ENCODE results near the gene GAB3. TPM values are rescaled to one million over a fixed set of nuclear protein-coding genes. Genes with fewer than 3 reads are reported as not detected.
A peak's percentile ranks its signal among the peaks of the same experiment; 100 is the strongest.

GAB3 gene
- total RNA-seq, 2 donors from 2014 or later, result 17.7 to 18.4 TPM

DNA sequence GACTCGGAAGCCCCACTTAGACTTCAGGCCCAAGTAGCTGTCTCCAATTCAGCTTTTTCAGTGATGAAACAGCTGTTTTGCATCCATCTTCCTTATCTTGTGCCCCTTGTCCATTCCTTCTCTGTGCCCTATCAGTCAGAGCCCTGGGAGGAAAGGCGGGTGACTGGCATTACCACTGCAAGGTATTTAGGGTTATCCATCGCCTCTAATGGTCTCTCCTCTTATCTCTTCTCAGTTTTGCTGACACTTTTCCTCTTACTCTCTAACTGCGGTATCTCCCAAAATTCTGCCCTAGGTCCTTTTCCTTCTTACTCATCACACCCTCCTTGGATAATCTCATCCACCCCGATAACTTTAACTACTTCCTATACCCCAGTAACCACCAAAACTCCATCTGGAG is 13.7 kb downstream of the GAB3 start:
- no peaks in the 10 kb centered on the region for H3K36me3 Mint-ChIP-seq (ENCODE audit: low read depth)
- peak overlapping the region; percentile 95 for H3K27ac Mint-ChIP-seq
- peaks cover 40% of the 10 kb centered on the region for H3K4me1 Mint-ChIP-seq
- H3K9me3 ChIP-seq (ENCODE audit: control insufficient read depth, low read length, poor library complexity, severe bottlenecking), result no peaks in the 10 kb centered on the region
- DNase-seq, result no peak
- no peak for ATAC-seq
- H3K4me3 Mint-ChIP-seq, result peak overlapping the region; percentile 75
- H3K27me3 Mint-ChIP-seq, result no peaks in the 10 kb centered on the region

DNA sequence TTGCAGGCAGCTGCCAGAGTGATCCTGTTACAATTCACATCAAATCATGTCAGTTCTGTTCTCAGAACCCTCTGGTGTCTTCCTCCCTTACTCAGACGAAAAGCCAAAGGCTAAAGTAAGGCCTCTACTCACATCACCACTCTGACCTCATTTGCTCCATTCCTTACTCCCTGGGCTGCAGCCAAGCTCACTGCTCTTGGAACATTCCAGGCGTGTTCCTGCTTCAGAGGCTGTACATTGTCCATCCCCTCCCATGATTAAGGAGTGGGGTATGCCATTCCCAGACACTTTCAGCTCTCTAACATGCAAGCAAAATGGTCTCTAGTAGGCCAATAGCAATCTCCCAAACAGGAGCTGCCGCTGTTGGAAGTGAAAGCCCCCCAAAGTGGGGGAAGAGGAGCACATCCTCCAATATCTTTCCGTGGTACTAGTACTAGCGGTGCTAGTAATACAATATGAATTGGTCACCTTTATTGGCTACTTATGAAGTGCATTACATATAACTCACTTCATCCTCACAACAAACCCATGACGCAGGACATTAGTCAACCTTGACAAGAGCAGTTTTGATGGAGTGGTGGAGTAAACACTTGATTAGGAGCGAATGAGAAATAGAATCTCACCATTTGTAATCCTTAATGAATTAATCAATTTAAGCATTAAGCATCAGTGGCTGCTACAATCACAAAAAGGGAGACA is 15.0 kb downstream of the GAB3 start:
- ATAC-seq (no peak), DNase-seq (no peak)
- no peaks in the 10 kb centered on the region for H3K9me3 ChIP-seq (ENCODE audit: control insufficient read depth, low read length, poor library complexity, severe bottlenecking)
- Mint-ChIP-seq H3K4me3 (peak overlapping the region; percentile 62), H3K36me3 (ENCODE audit: low read depth) (no peaks in the 10 kb centered on the region), H3K27ac (peak overlapping the region; percentile 95), H3K27me3 (no peaks in the 10 kb centered on the region), H3K4me1 (peaks cover 44% of the 10 kb centered on the region)

DNA sequence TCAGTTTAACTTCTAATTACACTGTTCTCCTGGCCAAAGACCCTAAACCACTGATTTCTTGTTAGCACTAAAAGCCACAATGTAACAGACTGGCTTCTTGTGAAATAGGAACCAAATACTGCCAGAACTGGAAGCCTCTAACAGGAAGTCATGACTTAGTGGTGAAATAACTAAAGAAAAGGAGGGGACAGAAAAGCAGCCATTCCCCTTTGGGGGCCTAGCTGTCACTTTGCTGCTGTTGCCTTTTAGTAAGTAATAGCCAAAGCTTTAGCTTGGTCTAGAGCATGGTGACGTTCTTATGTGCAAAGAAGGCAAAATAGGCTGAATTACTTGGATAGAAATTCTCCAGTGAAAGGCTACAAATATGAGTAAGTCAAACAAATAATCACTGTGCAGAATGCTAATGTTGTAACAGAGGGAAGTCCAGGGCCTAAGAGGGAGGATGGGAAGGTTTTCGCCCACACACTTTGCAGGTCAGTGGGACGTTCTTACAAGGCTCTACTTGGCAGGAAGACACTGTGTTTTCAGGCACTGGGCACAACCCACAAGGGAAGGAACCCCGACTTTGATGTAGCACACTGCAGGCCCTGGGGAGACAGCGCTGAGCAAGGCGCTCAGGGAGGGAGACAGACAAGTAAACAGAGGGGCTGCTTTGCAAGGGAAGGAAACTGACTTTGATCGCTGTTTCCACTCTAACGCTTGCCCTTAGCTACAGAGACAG is 16.7 kb downstream of the GAB3 start:
- Mint-ChIP-seq H3K4me3 (peak overlapping the region; percentile 55), H3K27me3 (no peaks in the 10 kb centered on the region), H3K36me3 (ENCODE audit: low read depth) (no peaks in the 10 kb centered on the region), H3K4me1 (peaks cover 54% of the 10 kb centered on the region), H3K27ac (peak overlapping the region; percentile 95)
- H3K9me3 ChIP-seq (ENCODE audit: control insufficient read depth, low read length, poor library complexity, severe bottlenecking), result no peaks in the 10 kb centered on the region
- DNase-seq (peak in 1 of 3 donors; percentile 22), ATAC-seq (peak; percentile 66)

DNA sequence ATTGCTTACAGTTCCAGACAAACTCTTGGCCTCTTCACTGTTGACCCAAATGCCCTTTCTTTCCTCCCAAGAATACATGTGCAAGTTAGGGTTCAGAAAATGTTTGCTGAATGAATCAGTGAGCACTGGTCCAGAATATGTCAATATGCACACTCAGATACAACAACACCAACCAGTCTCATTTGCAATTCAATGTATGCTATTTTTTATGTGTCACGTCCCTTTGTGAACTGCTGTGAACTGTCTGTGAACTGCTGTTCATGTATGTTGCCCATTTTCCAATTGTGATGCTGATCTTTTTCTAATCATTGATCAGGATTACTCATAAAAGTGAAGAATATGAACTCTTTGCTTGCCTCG is 17.8 kb downstream of the GAB3 start:
- Mint-ChIP-seq H3K4me3 (peak overlapping the region; percentile 67), H3K4me1 (peaks cover 53% of the 10 kb centered on the region), H3K36me3 (ENCODE audit: low read depth) (no peaks in the 10 kb centered on the region), H3K27ac (peak overlapping the region; percentile 95), H3K27me3 (no peaks in the 10 kb centered on the region)
- DNase-seq (no peak), ATAC-seq (no peak)
- no peaks in the 10 kb centered on the region for H3K9me3 ChIP-seq (ENCODE audit: control insufficient read depth, low read length, poor library complexity, severe bottlenecking)

DNA sequence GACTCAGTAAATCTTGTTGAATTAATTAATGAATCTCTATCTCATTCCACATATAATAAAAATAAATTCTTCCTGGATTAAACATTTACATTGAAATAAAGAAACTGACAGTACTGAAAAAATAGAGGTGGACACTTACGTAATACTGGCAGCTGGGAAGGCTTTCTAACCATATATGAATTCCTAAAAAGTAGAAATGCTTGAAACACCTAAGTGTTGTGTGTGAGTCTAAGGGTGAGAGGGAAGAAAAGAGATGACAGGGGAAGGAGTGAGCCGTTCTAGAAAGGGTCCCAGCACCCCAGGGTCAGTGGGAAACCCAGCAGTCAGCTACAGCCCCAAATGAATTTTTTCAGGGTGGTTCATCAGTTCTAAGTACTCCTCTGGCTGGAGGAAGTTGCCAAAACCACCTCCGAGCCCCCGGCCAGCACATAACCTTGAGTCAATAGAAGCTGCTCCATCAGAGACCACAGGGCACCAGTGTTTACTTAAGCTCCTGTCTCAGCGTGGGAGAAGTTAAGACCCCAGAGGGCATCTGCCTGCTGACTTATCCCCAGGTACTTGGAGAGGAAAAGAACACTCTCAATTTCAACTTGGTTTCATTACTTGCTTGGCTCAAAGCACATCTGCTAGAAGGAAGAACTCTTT is 18.3 kb downstream of the GAB3 start:
- DNase-seq (no peak), ATAC-seq (no peak)
- H3K36me3 Mint-ChIP-seq (ENCODE audit: low read depth), result no peaks in the 10 kb centered on the region
- H3K4me3 Mint-ChIP-seq, result peak overlapping the region; percentile 67
- no peaks in the 10 kb centered on the region for H3K27me3 Mint-ChIP-seq
- peak overlapping the region; percentile 95 for H3K27ac Mint-ChIP-seq
- H3K9me3 ChIP-seq (ENCODE audit: control insufficient read depth, low read length, poor library complexity, severe bottlenecking), result no peaks in the 10 kb centered on the region
- H3K4me1 Mint-ChIP-seq, result peaks cover 52% of the 10 kb centered on the region

DNA sequence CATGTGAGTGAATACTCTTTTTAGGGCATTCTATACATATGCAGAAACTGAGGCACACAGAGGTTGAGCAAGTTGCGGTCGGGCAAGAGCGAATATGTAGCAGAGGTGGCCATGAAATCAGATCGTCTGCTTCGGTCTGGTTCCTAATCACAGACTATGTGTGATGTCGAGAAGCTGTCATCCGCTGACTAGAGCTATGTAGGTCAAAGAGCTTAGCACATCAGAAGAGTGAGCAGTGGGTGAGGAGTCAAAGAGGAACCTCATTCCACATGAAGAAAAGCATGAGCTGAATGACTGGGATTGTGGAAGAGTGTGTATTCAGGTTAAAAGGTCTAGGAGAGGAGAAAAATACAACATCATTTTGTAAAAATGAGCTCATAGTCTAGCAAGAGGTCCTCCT is 19.0 kb downstream of the GAB3 start:
- H3K9me3 ChIP-seq (ENCODE audit: control insufficient read depth, low read length, poor library complexity, severe bottlenecking), result no peaks in the 10 kb centered on the region
- ATAC-seq (peak; percentile 80), DNase-seq (no peak)
- Mint-ChIP-seq H3K27ac (peak overlapping the region; percentile 95), H3K4me1 (peaks cover 46% of the 10 kb centered on the region), H3K27me3 (no peaks in the 10 kb centered on the region), H3K36me3 (ENCODE audit: low read depth) (no peaks in the 10 kb centered on the region), H3K4me3 (peak overlapping the region; percentile 86)

DNA sequence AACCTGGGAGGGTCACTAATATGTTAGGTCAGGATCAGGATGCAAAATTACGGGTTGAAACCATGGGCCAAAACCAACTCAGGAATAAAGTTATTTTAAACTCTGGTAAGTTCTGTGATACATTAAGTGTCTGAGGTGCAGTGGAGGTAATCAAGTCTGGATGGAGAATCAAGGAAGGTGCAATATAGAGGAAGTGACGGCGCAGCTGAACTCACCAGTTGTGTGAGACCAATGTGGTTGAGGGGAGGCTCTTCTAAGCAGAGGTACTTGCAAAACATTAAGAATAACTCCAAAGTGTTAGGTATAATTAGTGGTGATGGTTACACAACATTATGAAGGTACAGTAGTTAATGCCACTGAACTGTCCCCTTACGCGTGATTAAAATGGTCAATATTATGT is 19.7 kb downstream of the GAB3 start:
- Mint-ChIP-seq H3K27me3 (no peaks in the 10 kb centered on the region), H3K4me3 (peak overlapping the region; percentile 55), H3K27ac (peak overlapping the region; percentile 95), H3K36me3 (ENCODE audit: low read depth) (no peaks in the 10 kb centered on the region), H3K4me1 (peaks cover 51% of the 10 kb centered on the region)
- no peaks in the 10 kb centered on the region for H3K9me3 ChIP-seq (ENCODE audit: control insufficient read depth, low read length, poor library complexity, severe bottlenecking)
- no peak for DNase-seq
- peak; percentile 44 for ATAC-seq

DNA sequence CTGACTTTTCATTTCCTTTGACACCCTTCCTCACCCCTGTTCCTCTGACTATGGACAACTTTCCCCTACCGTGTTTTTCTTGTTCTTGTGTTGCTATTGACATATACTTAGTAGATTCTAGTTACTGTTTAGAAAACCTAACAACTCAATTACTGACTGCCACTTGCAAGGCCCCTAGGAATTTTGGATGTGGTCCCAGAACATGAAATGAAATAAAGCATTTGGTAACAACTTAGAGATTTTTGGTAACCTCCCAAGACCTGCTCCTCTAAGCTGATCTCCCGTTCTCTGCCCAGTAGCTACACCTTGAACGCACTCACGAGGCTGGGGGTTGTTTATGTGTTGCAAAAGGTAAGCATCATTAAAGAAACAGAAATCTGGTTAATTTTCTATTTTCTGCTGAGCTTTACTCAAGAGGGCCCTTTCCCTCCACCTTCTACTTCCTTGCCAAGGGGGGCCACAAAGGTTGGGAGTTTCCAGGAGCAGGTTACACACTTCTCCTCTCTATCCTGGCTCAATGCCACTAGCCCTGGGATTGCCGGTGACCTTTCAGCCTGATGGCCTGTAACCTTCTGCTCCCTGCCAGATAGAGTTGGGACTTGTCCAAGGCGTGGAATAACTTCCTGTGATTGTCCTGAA is 20.5 kb downstream of the GAB3 start:
- Mint-ChIP-seq H3K4me1 (peaks cover 50% of the 10 kb centered on the region), H3K27me3 (no peaks in the 10 kb centered on the region), H3K27ac (peak overlapping the region; percentile 95), H3K36me3 (ENCODE audit: low read depth) (no peaks in the 10 kb centered on the region), H3K4me3 (peak overlapping the region; percentile 55)
- no peaks in the 10 kb centered on the region for H3K9me3 ChIP-seq (ENCODE audit: control insufficient read depth, low read length, poor library complexity, severe bottlenecking)
- DNase-seq (no peak), ATAC-seq (no peak)

DNA sequence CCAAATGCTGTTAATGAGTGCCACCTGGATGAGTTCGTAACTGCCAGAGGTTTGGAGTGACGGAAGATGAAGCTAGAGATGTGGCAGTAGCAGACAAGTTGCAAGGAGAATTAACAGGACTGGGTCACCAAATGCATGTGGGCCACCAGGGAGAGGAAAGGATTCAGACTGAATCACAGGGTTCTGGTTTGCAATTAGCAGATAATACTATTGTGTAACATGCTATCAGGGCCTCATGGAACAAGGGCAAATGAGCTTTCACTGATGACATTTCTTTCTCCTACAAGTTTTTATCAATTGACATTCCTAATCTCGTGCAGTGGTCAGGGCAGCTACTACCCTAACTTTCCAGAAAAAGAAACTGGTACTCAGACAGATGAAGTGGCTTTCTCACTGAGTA is 21.4 kb downstream of the GAB3 start:
- Mint-ChIP-seq H3K27me3 (no peaks in the 10 kb centered on the region), H3K27ac (peak overlapping the region; percentile 95), H3K4me1 (peaks cover 51% of the 10 kb centered on the region), H3K4me3 (peak overlapping the region; percentile 52), H3K36me3 (ENCODE audit: low read depth) (no peaks in the 10 kb centered on the region)
- DNase-seq, result no peak
- H3K9me3 ChIP-seq (ENCODE audit: control insufficient read depth, low read length, poor library complexity, severe bottlenecking), result no peaks in the 10 kb centered on the region
- ATAC-seq, result no peak

DNA sequence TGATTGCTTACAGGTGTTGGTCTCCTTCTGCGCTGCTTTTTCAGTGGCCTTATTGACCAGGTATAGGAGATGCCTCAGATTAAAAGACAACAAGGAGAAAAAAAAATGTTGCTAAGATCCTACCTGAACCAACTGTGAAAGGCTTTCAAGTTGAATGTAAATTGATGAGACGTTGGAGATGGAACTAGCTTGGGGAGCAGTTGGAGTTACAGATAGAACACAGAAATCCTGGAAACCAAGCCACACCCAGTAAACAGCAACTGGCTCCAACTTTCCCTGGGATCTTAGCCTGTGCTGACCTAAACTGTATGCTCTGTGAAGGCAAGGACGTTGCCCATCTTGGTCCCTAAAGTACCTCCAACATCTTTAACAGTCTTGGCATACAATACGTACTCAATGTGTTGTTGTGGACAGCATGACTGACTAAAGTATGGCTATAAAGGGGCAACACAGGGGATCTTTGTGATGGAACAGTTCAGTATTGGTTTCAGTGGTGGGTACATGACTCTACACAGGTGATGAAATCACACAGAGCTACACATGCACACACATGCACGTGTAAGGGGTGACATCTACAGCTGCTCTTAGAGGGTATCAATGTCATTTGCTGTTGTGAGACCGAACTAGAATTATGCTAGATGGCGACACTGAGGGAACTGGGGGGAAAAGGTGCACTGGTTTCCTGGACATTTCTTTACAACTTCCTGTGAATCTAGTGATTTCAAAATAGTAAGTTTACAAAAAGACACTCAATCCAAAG is 22.3 kb downstream of the GAB3 start:
- Mint-ChIP-seq H3K27ac (peak overlapping the region; percentile 95), H3K4me1 (peaks cover 47% of the 10 kb centered on the region), H3K4me3 (no peak overlapping the region), H3K27me3 (no peaks in the 10 kb centered on the region), H3K36me3 (ENCODE audit: low read depth) (no peaks in the 10 kb centered on the region)
- H3K9me3 ChIP-seq (ENCODE audit: control insufficient read depth, low read length, poor library complexity, severe bottlenecking), result no peaks in the 10 kb centered on the region
- no peak for DNase-seq
- ATAC-seq, result no peak

DNA sequence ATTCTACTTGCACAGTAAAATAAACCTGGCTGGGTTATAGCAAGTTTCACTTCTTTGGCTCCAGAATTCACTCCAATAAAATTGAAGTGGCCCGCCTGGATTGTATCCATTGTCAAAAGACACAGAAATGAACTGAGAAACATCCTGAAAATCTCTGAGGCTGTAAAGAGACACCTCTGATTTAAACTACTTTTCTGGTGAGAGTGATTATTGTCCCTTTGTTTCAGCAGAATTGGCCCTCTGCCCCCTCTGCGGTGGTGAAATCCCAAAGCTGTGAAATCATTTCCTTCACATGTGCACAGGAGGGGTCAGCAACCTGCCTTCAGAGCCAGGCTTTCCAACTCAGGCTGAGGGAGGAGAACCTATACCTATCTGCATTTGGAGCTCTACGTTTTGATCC is 23.0 kb downstream of the GAB3 start:
- Mint-ChIP-seq H3K27ac (peak overlapping the region; percentile 95), H3K27me3 (no peaks in the 10 kb centered on the region), H3K36me3 (ENCODE audit: low read depth) (no peaks in the 10 kb centered on the region), H3K4me3 (no peak overlapping the region), H3K4me1 (peaks cover 48% of the 10 kb centered on the region)
- no peaks in the 10 kb centered on the region for H3K9me3 ChIP-seq (ENCODE audit: control insufficient read depth, low read length, poor library complexity, severe bottlenecking)
- ATAC-seq, result no peak
- no peak for DNase-seq

DNA sequence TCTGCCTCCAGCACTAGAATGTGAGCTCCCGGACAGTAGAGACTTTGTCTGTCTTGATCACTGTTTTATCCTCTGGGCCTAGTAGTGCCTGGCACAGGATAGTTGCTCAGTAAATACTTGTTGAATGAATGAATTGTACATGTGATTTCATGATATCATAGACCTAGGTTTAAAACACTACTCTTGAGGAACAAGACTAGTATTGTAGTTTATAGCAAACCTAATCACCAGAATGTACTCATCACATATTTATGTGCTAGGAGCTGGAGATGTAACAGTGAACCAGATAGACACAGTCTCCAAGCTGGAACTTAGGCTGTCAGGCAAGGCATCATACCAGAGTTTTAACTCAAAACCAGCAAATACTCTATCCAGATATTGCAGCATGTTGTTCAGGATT is 23.5 kb downstream of the GAB3 start:
- Mint-ChIP-seq H3K4me3 (no peak overlapping the region), H3K27ac (peak overlapping the region; percentile 90), H3K27me3 (no peaks in the 10 kb centered on the region), H3K4me1 (peaks cover 44% of the 10 kb centered on the region), H3K36me3 (ENCODE audit: low read depth) (no peaks in the 10 kb centered on the region)
- H3K9me3 ChIP-seq (ENCODE audit: control insufficient read depth, low read length, poor library complexity, severe bottlenecking), result no peaks in the 10 kb centered on the region
- no peak for ATAC-seq
- DNase-seq, result no peak
